DMS114 treated with DMSO at 0.1 percent for 48 hours (cell line): Measurements from ENCODE around the gene TMEM121.

Experiments
- DNase-seq: peaks from one replicate; lab custom pipeline; 2025; ENCODE audit not compliant: unreplicated experiment; lab: John Stamatoyannopoulos, UW

The TMEM121 gene

GRCh38 chr14:105525861-105526775 is at the start of gene TMEM121:
Gene TMEM121 (plus strand): TSS chr14:105526583. CDS start chr14:105528835, 2,252 bp downstream.
- DNase-seq, result no peak

- no peak for DNase-seq
Measured at GRCh38 chr14:105476831-105477659, 49.3 kb upstream of the TMEM121 start.

GRCh38 chr14:105477660-105478397 is 48.6 kb upstream of the TMEM121 start:
- no peak for DNase-seq

GRCh38 chr14:105478398-105479251 is 47.8 kb upstream of the TMEM121 start:
- DNase-seq, result no peak

- DNase-seq, result peak; percentile 26
Measured at GRCh38 chr14:105479431-105480158, 46.8 kb upstream of the TMEM121 start.

- DNase-seq, result no peak
Measured at GRCh38 chr14:105480199-105480746, 46.1 kb upstream of the TMEM121 start.

- DNase-seq, result peak; percentile 60
Measured at GRCh38 chr14:105480807-105481801, 45.3 kb upstream of the TMEM121 start.

- peak; percentile 58 for DNase-seq
Measured at GRCh38 chr14:105481886-105482457, 44.4 kb upstream of the TMEM121 start.

GRCh38 chr14:105482486-105483110 is 43.8 kb upstream of the TMEM121 start:
- no peak for DNase-seq

- DNase-seq, result no peak
Measured at GRCh38 chr14:105483300-105484068, 42.9 kb upstream of the TMEM121 start.

GRCh38 chr14:105484069-105484996 is 42.0 kb upstream of the TMEM121 start:
- DNase-seq, result no peak

GRCh38 chr14:105484997-105485393 is 41.4 kb upstream of the TMEM121 start:
- DNase-seq, result no peak

GRCh38 chr14:105485739-105486162 is 40.6 kb upstream of the TMEM121 start:
- peak; percentile 8 for DNase-seq

GRCh38 chr14:105486163-105486973 is 40.0 kb upstream of the TMEM121 start, which contains the start of gene CRIP1:
Gene CRIP1 (plus strand): TSS chr14:105486886. CDS start chr14:105487260, 374 bp downstream.
- DNase-seq, result no peak
